ENCODE data around the gene C17orf100. TPM values are rescaled to one million over a fixed set of nuclear protein-coding genes. Genes with fewer than 3 reads are reported as not detected.

The C17orf100 gene
- total RNA-seq, 4 donors from 2014 or later = 0.27 to 1.5 (median 0.57) TPM; not detected in 1

DNA sequence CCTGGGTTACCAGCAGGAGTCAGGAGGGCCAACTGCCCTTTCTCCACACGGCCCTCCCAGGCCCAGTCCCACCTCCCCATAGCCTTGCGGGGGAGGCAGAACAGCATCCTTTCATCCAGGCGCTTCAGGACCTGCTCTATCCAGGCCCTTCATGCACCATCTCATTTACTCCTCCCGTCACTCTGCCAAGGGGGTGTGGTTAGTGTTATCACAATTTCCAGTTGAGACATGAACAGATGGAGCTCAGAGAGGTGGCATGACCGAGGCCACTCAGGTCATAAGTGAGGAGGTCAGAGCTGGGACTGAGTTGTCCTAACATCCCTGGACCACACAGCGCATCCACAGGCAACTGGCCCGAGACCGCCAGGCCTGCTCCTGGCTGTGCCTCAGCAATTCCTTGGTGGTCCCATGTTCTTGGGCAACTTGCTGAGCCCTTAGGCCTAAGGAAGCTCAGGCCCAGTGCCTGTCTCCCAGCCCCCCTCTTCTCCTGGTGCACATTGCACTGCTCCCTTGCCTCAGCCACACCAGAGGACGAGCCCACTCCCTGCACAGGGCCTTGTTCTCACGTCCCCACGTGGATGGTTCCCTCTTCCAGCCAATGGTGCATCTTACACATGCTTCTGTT lies 23.8 kb downstream of the C17orf100 start:
- WGBS, 2 donors = 68 to 71% methylated on average over 6 to 10 of the region's 11 CpGs
- intact Hi-C loops (cut with DNase I) = no loop called here
- Histone ChIP-seq H3K36me3 (no peaks in the 10 kb centered on the region), H3K4me3 (no peak overlapping the region), H3K9me3 (no peaks in the 10 kb centered on the region), H3K4me1 (peaks cover 0 to 43% (median 8%) of the 10 kb centered on the region in 3 donors), H3K27ac (no peak overlapping the region), H3K27me3 (peaks cover 0 to 33% (median 0%) of the 10 kb centered on the region in 4 donors)
- no peak for DNase-seq
- no peak for TF ChIP-seq POLR2A (IDR thresholded peaks at IDR 0.05)
- TF ChIP-seq, protein P1, sequence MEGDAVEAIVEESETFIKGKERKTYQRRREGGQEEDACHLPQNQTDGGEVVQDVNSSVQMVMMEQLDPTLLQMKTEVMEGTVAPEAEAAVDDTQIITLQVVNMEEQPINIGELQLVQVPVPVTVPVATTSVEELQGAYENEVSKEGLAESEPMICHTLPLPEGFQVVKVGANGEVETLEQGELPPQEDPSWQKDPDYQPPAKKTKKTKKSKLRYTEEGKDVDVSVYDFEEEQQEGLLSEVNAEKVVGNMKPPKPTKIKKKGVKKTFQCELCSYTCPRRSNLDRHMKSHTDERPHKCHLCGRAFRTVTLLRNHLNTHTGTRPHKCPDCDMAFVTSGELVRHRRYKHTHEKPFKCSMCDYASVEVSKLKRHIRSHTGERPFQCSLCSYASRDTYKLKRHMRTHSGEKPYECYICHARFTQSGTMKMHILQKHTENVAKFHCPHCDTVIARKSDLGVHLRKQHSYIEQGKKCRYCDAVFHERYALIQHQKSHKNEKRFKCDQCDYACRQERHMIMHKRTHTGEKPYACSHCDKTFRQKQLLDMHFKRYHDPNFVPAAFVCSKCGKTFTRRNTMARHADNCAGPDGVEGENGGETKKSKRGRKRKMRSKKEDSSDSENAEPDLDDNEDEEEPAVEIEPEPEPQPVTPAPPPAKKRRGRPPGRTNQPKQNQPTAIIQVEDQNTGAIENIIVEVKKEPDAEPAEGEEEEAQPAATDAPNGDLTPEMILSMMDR (IDR thresholded peaks at IDR 0.05) = no peak

DNA sequence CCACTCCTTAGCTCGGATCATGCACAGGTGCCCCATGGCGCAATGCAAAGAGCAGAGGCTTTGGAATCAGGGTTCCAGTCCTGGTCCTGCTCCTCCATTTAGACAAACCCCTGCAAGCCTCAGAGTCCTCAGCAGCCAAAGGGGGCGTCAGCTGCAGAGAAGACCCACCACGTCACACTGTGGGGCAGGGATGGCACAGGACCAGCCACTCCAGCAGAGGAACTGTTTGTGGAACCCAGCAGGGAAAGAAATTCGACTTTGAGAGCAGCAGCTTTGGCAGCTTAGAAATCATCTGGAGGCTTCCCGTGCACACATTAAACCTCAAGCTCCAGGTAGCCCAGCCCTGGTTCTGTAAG lies 25.2 kb downstream of the C17orf100 start:
- TF ChIP-seq POLR2A (IDR thresholded peaks at IDR 0.05) = no peak
- TF ChIP-seq, protein P1 (IDR thresholded peaks at IDR 0.05) = no peak
- Histone ChIP-seq H3K27me3 (peaks cover 0 to 33% (median 0%) of the 10 kb centered on the region in 4 donors), H3K4me1 (peaks cover 0 to 36% (median 0%) of the 10 kb centered on the region in 3 donors), H3K36me3 (no peaks in the 10 kb centered on the region), H3K9me3 (no peaks in the 10 kb centered on the region), H3K4me3 (no peak overlapping the region), H3K27ac (no peak overlapping the region)
- DNase-seq = no peak
- intact Hi-C loops (cut with DNase I) = no loop called here
- 74 to 87% methylated on average over 3 to 4 of the region's 6 CpGs for WGBS, 2 donors

DNA sequence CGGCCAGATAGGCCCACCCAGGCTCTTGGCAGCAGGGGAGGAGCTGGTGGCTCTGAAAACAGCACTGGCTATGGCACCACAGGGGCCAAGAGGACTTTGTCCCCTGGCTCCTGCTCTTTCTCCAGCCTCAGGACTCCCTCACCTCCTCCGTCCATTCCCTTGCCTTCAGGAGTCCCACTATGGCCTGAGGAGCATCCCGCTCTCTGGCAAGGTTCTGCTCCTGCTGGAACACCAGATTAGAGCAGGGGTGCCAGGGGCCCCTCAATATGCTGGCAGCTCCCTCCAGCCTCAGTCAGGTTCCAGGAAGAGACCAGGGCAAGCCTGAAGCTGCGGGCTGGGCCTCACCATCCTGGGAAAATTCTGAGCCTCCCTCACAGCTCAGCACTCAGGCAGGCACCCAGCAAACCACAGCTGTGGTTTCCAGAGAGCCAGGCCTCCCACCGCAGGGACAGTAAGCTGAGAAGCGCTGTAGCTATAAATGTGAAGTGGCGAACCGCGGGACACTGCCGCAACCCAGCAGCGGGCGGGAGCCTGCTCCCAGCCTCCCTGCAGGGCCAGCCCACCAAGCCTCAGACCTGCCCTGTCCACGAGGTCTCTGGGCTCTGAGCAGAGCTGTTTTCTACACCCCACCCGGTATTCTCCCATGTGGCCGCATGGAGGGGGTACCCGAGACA lies 25.7 kb downstream of the C17orf100 start:
- intact Hi-C loops (cut with DNase I) = no loop called here
- TF ChIP-seq, protein P1 (IDR thresholded peaks at IDR 0.05) = no peak
- TF ChIP-seq POLR2A (IDR thresholded peaks at IDR 0.05) = no peak
- no peak for DNase-seq

DNA sequence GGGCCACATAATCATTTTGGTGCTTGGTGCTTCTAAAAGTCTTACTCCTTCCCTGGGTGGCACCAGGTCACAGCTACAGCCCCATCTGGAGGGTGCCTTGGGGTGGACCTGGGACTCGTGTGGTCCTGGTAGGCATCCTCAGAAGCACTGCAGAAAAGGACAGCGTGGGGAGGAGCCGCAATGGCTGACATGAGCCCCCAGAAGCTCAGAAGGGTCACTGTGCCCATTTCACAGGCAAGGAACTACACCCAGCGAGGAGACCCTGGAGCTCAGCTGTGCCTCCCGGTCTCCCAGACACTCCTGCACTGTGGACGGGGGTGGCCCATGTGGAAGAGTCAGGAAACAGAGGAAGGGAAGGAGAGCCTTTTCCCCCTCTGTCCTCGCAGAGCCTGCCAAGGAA lies 26.4 kb downstream of the C17orf100 start:
- WGBS, 2 donors = 77% methylated on average over 3 of the region's 7 CpGs; no CpG with 5 or more reads in 1 of the 2 donors
- TF ChIP-seq, protein P1 (IDR thresholded peaks at IDR 0.05) = no peak
- no peak for TF ChIP-seq POLR2A (IDR thresholded peaks at IDR 0.05)
- DNase-seq = no peak
- Histone ChIP-seq H3K4me3 (no peak overlapping the region), H3K36me3 (no peaks in the 10 kb centered on the region), H3K27me3 (peaks cover 0 to 33% (median 0%) of the 10 kb centered on the region in 4 donors), H3K4me1 (peaks cover 0 to 35% (median 0%) of the 10 kb centered on the region in 3 donors), H3K27ac (no peak overlapping the region), H3K9me3 (no peaks in the 10 kb centered on the region)
- intact Hi-C loops (cut with DNase I) = no loop called here

More for the DNA sequence above, 25.7 kb downstream of the C17orf100 start:
- WGBS, 2 donors = 56 to 75% methylated on average over 1 to 3 of the region's 16 CpGs
- Histone ChIP-seq H3K27ac (no peak overlapping the region), H3K27me3 (peaks cover 0 to 33% (median 0%) of the 10 kb centered on the region in 4 donors), H3K4me3 (no peak overlapping the region), H3K36me3 (no peaks in the 10 kb centered on the region), H3K4me1 (peaks cover 0 to 35% (median 0%) of the 10 kb centered on the region in 3 donors), H3K9me3 (no peaks in the 10 kb centered on the region)

DNA sequence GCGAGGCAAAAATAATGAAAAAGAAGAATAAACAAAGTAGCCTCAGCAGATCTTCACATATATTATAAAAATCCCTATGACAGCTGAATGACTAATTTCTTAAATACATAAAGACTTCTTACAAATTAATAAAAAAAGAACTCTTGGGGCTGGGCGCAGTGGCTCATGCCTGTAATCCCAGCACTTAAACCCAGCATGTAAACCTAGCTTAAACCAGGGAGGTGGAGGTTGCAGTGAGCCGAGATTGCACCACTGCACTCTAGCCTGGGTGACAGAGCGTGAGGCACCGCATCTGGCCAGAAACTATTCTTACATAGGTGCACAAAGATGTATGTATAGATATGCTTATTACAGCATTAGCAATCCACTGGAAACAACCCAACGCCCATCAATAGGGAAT lies 27.7 kb downstream of the C17orf100 start:
- 23 to 56% methylated on average over 6 of the region's 6 CpGs for WGBS, 2 donors
- H3K36me3 ChIP-seq = no peaks in the 10 kb centered on the region
- H3K27me3 ChIP-seq = peaks cover 0 to 38% (median 0%) of the 10 kb centered on the region in 4 donors
- DNase-seq = no peak
- no peaks in the 10 kb centered on the region for H3K9me3 ChIP-seq
- H3K4me1 ChIP-seq = peaks cover 0 to 35% (median 0%) of the 10 kb centered on the region in 3 donors
- TF ChIP-seq, protein P1 (IDR thresholded peaks at IDR 0.05) = no peak
- no peak for TF ChIP-seq POLR2A (IDR thresholded peaks at IDR 0.05)
- no peak overlapping the region for H3K4me3 ChIP-seq
- intact Hi-C loops (cut with DNase I) = no loop called here
- peak overlapping the region in 1 of 4 donors; percentile 29 for H3K27ac ChIP-seq

Measured in esophagus squamous epithelium (tissue), 5 donors.